WTC11 (cell line): Measurements from ENCODE around the gene MORN5. TPM values are rescaled to one million over a fixed set of nuclear protein-coding genes. Genes with fewer than 3 reads are reported as not detected.

Source experiments
- ATAC-seq: fragments of 200-7000 bp; cut with Tn5 transposase; 2 replicates; pipeline ENCODE4 v1.10.0; 2021; ENCODE audit warnings: mild to moderate bottlenecking, moderate library complexity
- CTCF ChIA-PET: fragments of 300-600 bp; sonication (Branson Sonifier 250); formaldehyde crosslinking; loops from one replicate; lab custom pipeline; 2021; ENCODE audit warnings: antibody characterized with exemption; lab: Charles Lee
- POLR2A ChIA-PET: fragments of 350-600 bp; sonication (Branson Sonifier 250); formaldehyde crosslinking; loops from one replicate; lab custom pipeline; 2021; ENCODE audit warnings: antibody characterized with exemption; lab: Charles Lee
- DNase-seq: peaks from one replicate; pipeline ENCODE4 v3.0.0; 2021; ENCODE audit warnings: low spot score
- H3K27ac Mint-ChIP-seq: 2 replicates; pipeline ENCODE4 v1.8.0; 2021; ENCODE audit warnings: mixed read lengths
- H3K27me3 Mint-ChIP-seq: 2 replicates; pipeline ENCODE4 v1.8.0; 2021; ENCODE audit warnings: low read depth, mild to moderate bottlenecking, moderate library complexity, mixed read lengths
- H3K36me3 Mint-ChIP-seq: 2 replicates; pipeline ENCODE4 v1.8.0; 2021; ENCODE audit warnings: mixed read lengths
- H3K4me1 Mint-ChIP-seq: 2 replicates; pipeline ENCODE4 v1.8.0; 2022; ENCODE audit warnings: mixed read lengths
- H3K4me3 Mint-ChIP-seq: 2 replicates; pipeline ENCODE4 v1.8.0; 2021; ENCODE audit warnings: mild to moderate bottlenecking, moderate library complexity, mixed read lengths
- H3K9me3 Mint-ChIP-seq: 2 replicates; pipeline ENCODE4 v1.8.0; 2021; ENCODE audit warnings: mixed read lengths
- AFF4 ChIP-seq: sonication (generic); formaldehyde crosslinking; IDR thresholded peaks from 2 replicates; pipeline ENCODE4 v1.8.1; 2023; ENCODE audit warnings: mild to moderate bottlenecking, missing genetic modification reagents, borderline replicate concordance
- CBFB ChIP-seq: sonication (generic); formaldehyde crosslinking; IDR thresholded peaks from 2 replicates; pipeline ENCODE4 v1.8.1; 2022; ENCODE audit warnings: mild to moderate bottlenecking, low read depth, missing genetic modification reagents
- CREB1 ChIP-seq: sonication (generic); formaldehyde crosslinking; IDR thresholded peaks from 2 replicates; pipeline ENCODE4 v1.8.0; 2023; ENCODE audit warnings: mild to moderate bottlenecking, missing genetic modification reagents
- CTCF ChIP-seq: fragments of 200-600 bp; IDR thresholded peaks from 2 replicates; pipeline ENCODE4 v1.8.0; 2022; ENCODE audit warnings: antibody characterized with exemption
- EMX1 ChIP-seq: fragments of 250-450 bp; sonication (Bioruptor Pico); IDR thresholded peaks from 2 replicates; pipeline ENCODE4 v1.8.0; 2021; ENCODE audit warnings: mild to moderate bottlenecking
- FOXJ3 ChIP-seq: sonication (generic); formaldehyde crosslinking; IDR thresholded peaks from 2 replicates; pipeline ENCODE4 v1.9.0; 2021; ENCODE audit warnings: missing genetic modification reagents, mild to moderate bottlenecking, borderline replicate concordance
- FOXK1 ChIP-seq: sonication (generic); formaldehyde crosslinking; IDR thresholded peaks from 2 replicates; pipeline ENCODE4 v1.8.0; 2022; ENCODE audit warnings: mild to moderate bottlenecking, moderate library complexity, missing genetic modification reagents
- MXD4 ChIP-seq: fragments of 250-450 bp; sonication (Bioruptor Pico); IDR thresholded peaks from 2 replicates; pipeline ENCODE4 v1.8.0; 2021; ENCODE audit warnings: mild to moderate bottlenecking, moderate library complexity, borderline replicate concordance
- MYBL2 ChIP-seq: sonication (generic); formaldehyde crosslinking; IDR thresholded peaks from 2 replicates; pipeline ENCODE4 v1.8.1; 2023; ENCODE audit warnings: mild to moderate bottlenecking, moderate library complexity, missing genetic modification reagents
- NFATC4 ChIP-seq: fragments of 250-450 bp; sonication (Bioruptor Pico); IDR thresholded peaks from 2 replicates; pipeline ENCODE4 v1.9.0; 2021; ENCODE audit warnings: mild to moderate bottlenecking
- RORB ChIP-seq: fragments of 250-450 bp; sonication (Bioruptor Pico); IDR thresholded peaks from 2 replicates; pipeline ENCODE4 v1.9.0; 2021; ENCODE audit warnings: mild to moderate bottlenecking
- SP1 ChIP-seq: sonication (generic); formaldehyde crosslinking; conservative IDR thresholded peaks from 2 replicates; pipeline ENCODE4 v1.8.1; 2022; ENCODE audit warnings: missing genetic modification reagents
- TEAD1 ChIP-seq: sonication (generic); formaldehyde crosslinking; IDR thresholded peaks from 2 replicates; pipeline ENCODE4 v1.8.0; 2022; ENCODE audit warnings: mild to moderate bottlenecking, missing genetic modification reagents
- TEAD4 ChIP-seq: sonication (generic); formaldehyde crosslinking; IDR thresholded peaks from 2 replicates; pipeline ENCODE4 v1.8.0; 2022; ENCODE audit warnings: mild to moderate bottlenecking, missing genetic modification reagents
- ZBTB43 ChIP-seq: sonication (generic); formaldehyde crosslinking; IDR thresholded peaks from 2 replicates; pipeline ENCODE4 v1.8.1; 2023; ENCODE audit warnings: mild to moderate bottlenecking, missing genetic modification reagents
- ZNF219 ChIP-seq: sonication (generic); formaldehyde crosslinking; IDR thresholded peaks from 2 replicates; pipeline ENCODE4 v1.8.0; 2023; ENCODE audit warnings: missing genetic modification reagents, mild to moderate bottlenecking, borderline replicate concordance
- ZNF232 ChIP-seq: sonication (generic); formaldehyde crosslinking; IDR thresholded peaks from 2 replicates; pipeline ENCODE4 v1.8.0; 2022; ENCODE audit warnings: mild to moderate bottlenecking, missing genetic modification reagents
- total RNA-seq: library from RNA; stranded (reverse); gene quantifications from 3 replicates; pipeline ENCODE4 v1.2.3, GENCODE V29; 2021
- TF ChIP-seq, protein P1 (sequence below): sonication (generic); formaldehyde crosslinking; IDR thresholded peaks from 2 replicates; pipeline ENCODE4 v1.8.0; 2022; ENCODE audit warnings: mild to moderate bottlenecking, missing genetic modification reagents
- TF ChIP-seq, protein P2 (sequence below): fragments of 250-450 bp; sonication (Bioruptor Pico); IDR thresholded peaks from 2 replicates; pipeline ENCODE4 v1.9.0; 2021; ENCODE audit warnings: mild to moderate bottlenecking
- TF ChIP-seq, protein P3 (sequence below): sonication (generic); formaldehyde crosslinking; IDR thresholded peaks from 2 replicates; pipeline ENCODE4 v1.8.1; 2022; ENCODE audit warnings: mild to moderate bottlenecking, missing genetic modification reagents, moderate library complexity, borderline replicate concordance
- TF ChIP-seq, protein P4 (sequence below): sonication (generic); formaldehyde crosslinking; IDR thresholded peaks from 2 replicates; pipeline ENCODE4 v1.8.0; 2022; ENCODE audit warnings: mild to moderate bottlenecking, missing genetic modification reagents

Gene MORN5
- total RNA-seq, 1 experiment from 2014 or later = not detected

DNA sequence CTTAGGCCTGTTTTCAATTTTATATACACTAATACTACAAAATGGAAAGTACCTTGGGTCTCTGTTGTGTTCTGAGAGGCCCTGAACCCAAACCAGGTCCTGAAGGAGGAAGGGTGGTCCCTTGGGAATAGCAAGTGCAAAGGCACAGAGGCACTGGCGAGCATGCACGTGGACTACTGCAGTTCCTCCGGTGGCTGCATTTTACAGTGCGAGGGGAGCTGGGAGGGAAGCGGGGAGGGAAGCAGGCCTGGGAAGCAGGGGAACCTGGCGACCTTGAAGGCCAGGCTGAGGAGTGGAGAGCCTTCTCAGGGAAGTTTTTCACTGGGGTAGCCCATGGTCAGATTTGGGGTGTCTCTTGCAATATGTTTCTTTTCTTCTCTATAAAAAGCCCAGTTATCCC lies 33.9 kb downstream of the MORN5 start:
- Mint-ChIP-seq H3K9me3 (no peaks in the 10 kb centered on the region), H3K4me3 (no peak overlapping the region), H3K27ac (no peak overlapping the region), H3K36me3 (no peaks in the 10 kb centered on the region), H3K27me3 (no peaks in the 10 kb centered on the region), H3K4me1 (peaks cover 20% of the 10 kb centered on the region)
- CTCF ChIA-PET = interaction anchor here (0.8 to 4.0 kb wide), 2 partner anchors 68 to 70 kb away, joined by 4 to 26 read pairs; no protein-coding TSS in a partner anchor
- TF ChIP-seq CTCF = no peak
- no peak for TF ChIP-seq CREB1 (CRISPR knock-in tag)
- TF ChIP-seq, protein P1, sequence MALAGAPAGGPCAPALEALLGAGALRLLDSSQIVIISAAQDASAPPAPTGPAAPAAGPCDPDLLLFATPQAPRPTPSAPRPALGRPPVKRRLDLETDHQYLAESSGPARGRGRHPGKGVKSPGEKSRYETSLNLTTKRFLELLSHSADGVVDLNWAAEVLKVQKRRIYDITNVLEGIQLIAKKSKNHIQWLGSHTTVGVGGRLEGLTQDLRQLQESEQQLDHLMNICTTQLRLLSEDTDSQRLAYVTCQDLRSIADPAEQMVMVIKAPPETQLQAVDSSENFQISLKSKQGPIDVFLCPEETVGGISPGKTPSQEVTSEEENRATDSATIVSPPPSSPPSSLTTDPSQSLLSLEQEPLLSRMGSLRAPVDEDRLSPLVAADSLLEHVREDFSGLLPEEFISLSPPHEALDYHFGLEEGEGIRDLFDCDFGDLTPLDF (CRISPR knock-in tag) = no peak
- no peak for TF ChIP-seq ZBTB43 (CRISPR knock-in tag)
- TF ChIP-seq TEAD1 = no peak
- no peak for TF ChIP-seq RORB (CRISPR knock-in tag)
- POLR2A ChIA-PET = interaction anchor here (1.0 kb wide), 1 partner anchor 56 kb away, joined by 3 read pairs; no protein-coding TSS in a partner anchor
- DNase-seq = no peak
- ATAC-seq = no peak

GRCh38 chr9:122195875-122196274 lies 36.2 kb downstream of the MORN5 start:
- no peaks in the 10 kb centered on the region for H3K9me3 Mint-ChIP-seq
- ChIA-PET POLR2A (no interaction called here), CTCF (no interaction called here)
- no peak overlapping the region for H3K4me3 Mint-ChIP-seq
- TF ChIP-seq MXD4 (CRISPR knock-in tag) (no peak), MYBL2 (CRISPR knock-in tag) (no peak), FOXJ3 (CRISPR knock-in tag) (no peak)
- peaks cover 23% of the 10 kb centered on the region for H3K4me1 Mint-ChIP-seq
- DNase-seq (no peak), ATAC-seq (no peak)
- no peak overlapping the region for H3K27ac Mint-ChIP-seq
- no peaks in the 10 kb centered on the region for H3K27me3 Mint-ChIP-seq
- H3K36me3 Mint-ChIP-seq = no peaks in the 10 kb centered on the region

DNA sequence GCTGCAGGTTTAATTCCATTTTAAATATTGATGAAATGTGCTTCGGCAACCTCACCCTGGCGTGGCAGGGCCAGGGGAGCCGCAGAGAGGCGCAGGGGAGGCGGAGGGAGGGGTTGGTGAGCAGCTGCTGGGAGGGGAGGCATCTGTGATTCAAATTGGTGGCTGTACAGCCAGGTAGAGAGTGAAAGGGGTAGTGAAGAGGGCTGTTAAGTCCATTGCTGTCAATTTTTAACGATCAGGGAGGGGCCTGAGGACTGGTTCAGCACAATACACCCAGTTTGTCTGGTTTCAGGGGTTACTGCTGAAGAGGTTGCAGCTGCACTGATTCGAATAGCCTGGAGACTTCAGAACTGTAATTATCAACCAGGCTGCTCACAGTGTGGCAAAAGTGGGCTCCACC lies 37.7 kb downstream of the MORN5 start:
- Mint-ChIP-seq H3K27ac (no peak overlapping the region), H3K4me3 (no peak overlapping the region), H3K36me3 (no peaks in the 10 kb centered on the region), H3K4me1 (peaks cover 15% of the 10 kb centered on the region), H3K9me3 (no peaks in the 10 kb centered on the region), H3K27me3 (no peaks in the 10 kb centered on the region)
- peak; percentile 49 for ATAC-seq
- CTCF ChIA-PET = interaction anchor here (1.5 kb wide), 1 partner anchor 72 kb away, joined by 4 read pairs; no protein-coding TSS in a partner anchor
- TF ChIP-seq AFF4 (CRISPR knock-in tag) = no peak
- no peak for TF ChIP-seq ZNF232 (CRISPR knock-in tag)
- no peak for TF ChIP-seq NFATC4 (CRISPR knock-in tag)
- no peak for TF ChIP-seq EMX1
- TF ChIP-seq FOXK1 (CRISPR knock-in tag) = no peak
- no peak for TF ChIP-seq SP1
- TF ChIP-seq, protein P2, sequence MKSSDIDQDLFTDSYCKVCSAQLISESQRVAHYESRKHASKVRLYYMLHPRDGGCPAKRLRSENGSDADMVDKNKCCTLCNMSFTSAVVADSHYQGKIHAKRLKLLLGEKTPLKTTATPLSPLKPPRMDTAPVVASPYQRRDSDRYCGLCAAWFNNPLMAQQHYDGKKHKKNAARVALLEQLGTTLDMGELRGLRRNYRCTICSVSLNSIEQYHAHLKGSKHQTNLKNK (CRISPR knock-in tag) = no peak
- TF ChIP-seq, protein P3, sequence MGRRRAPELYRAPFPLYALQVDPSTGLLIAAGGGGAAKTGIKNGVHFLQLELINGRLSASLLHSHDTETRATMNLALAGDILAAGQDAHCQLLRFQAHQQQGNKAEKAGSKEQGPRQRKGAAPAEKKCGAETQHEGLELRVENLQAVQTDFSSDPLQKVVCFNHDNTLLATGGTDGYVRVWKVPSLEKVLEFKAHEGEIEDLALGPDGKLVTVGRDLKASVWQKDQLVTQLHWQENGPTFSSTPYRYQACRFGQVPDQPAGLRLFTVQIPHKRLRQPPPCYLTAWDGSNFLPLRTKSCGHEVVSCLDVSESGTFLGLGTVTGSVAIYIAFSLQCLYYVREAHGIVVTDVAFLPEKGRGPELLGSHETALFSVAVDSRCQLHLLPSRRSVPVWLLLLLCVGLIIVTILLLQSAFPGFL = no peak
- TF ChIP-seq TEAD4 (CRISPR knock-in tag) = no peak
- TF ChIP-seq, protein P4, sequence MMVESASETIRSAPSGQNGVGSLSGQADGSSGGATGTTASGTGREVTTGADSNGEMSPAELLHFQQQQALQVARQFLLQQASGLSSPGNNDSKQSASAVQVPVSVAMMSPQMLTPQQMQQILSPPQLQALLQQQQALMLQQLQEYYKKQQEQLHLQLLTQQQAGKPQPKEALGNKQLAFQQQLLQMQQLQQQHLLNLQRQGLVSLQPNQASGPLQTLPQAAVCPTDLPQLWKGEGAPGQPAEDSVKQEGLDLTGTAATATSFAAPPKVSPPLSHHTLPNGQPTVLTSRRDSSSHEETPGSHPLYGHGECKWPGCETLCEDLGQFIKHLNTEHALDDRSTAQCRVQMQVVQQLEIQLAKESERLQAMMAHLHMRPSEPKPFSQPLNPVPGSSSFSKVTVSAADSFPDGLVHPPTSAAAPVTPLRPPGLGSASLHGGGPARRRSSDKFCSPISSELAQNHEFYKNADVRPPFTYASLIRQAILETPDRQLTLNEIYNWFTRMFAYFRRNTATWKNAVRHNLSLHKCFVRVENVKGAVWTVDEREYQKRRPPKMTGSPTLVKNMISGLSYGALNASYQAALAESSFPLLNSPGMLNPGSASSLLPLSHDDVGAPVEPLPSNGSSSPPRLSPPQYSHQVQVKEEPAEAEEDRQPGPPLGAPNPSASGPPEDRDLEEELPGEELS (CRISPR knock-in tag) = no peak
- TF ChIP-seq CBFB = no peak
- no peak for TF ChIP-seq ZNF219 (CRISPR knock-in tag)
- TF ChIP-seq, all 79 proteins: peak for 0
- DNase-seq = no peak
- POLR2A ChIA-PET = no interaction called here
